Mucosa of gallbladder (tissue), 1 donor: ENCODE data around the gene ROCK2. TPM values are rescaled to one million over a fixed set of nuclear protein-coding genes. Genes with fewer than 3 reads are reported as not detected.

ENCODE experiments used
- DNase-seq: peaks from one replicate; pipeline ENCODE4 v3.0.0-alpha.2; 2020; ENCODE audit warnings: low spot score
- total RNA-seq: library from RNA; stranded (reverse); gene quantifications from one replicate; pipeline ENCODE4 v1.2.1, GENCODE V29; 2021
- donor health status: DM: no; HTN: no; CAD: no.

Gene ROCK2
- total RNA-seq, 1 donor from 2014 or later, result 42.2 TPM

DNA sequence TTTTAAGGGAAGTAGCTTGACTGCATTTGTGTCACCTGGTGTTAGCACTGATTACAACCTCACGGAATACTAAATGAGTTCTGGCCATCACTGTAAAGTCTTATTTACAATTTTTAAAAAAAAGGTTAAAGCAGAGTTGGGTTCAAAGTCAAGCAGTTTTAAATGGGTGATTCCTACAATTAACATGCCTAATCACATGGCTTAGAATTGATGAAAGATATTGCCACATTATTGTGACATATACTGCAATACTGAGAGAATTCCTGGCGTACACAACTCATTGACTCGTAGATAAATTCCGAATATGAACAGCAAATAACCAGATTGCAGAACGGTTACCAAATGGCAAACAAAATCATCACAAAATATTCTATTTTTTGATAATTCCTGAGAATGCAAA is 34.2 kb downstream of the ROCK2 start:
- DNase-seq, result no peak

DNA sequence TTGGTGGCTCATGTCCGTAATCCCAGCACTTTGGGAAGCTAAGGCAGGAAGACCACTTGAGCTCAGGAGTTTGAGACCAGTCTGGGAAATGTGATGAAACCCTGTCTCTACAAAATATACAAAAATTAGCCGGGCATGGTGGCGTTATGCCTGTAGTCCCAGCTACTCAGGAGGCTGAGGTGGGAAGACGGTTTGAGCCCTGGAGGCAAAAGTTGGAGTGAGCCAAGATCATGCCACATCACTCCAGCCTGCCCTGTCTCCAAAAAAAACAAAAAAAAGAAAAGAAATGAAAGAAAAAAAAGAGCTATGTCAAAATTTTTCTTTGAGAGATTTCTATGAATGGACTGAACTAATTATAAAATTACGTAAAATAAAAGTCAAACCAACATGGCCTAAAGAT is 34.7 kb downstream of the ROCK2 start:
- no peak for DNase-seq

GRCh38 chr2:11307764-11308415 is 36.5 kb downstream of the ROCK2 start:
- no peak for DNase-seq

- no peak for DNase-seq
These were observed 38.5 kb downstream of the ROCK2 start for GRCh38 chr2:11305958-11306357.

GRCh38 chr2:11305338-11305737 is 39.1 kb downstream of the ROCK2 start:
- DNase-seq, result no peak

GRCh38 chr2:11304476-11304875 is 40.0 kb downstream of the ROCK2 start:
- DNase-seq, result no peak

GRCh38 chr2:11303290-11304013 is 41.0 kb downstream of the ROCK2 start:
- no peak for DNase-seq

DNA sequence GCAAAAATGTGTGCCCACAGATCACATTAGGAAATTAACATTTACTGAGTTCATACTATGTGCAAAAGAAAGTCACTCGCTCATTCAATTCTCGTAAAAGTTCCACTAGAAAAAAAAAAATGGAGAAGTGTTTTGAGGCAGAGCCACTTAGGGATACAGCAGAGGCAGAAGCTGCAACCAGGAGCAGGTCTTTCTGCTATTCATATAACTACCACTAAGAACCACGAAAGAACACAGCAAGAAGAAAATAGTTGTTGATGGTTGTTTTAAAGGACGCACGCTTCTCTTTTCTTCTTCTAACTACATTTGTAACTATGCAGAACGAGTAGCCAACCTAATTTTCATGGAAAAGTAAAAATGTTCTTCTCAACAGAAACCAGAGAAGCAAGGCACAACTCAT is 45.0 kb downstream of the ROCK2 start:
- no peak for DNase-seq

GRCh38 chr2:11298592-11298991 is 45.8 kb downstream of the ROCK2 start:
- DNase-seq, result no peak

DNA sequence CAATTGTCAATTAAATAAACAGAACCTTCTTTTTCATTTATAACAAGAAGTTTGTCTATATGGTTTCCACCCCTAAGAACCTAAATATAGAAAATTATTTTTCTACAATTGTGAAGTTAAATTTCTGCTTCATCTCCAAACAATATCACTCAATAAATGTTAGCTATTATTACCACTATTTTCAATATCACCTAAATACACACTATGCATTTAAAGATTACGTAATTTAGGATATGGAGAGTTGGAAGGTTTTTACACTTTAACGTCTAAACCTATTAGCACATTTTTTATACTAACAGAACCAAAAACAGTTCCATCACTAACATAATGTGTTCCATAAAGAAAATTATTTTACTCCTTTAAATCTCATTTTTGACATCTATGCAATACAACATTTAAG is 48.0 kb downstream of the ROCK2 start:
- no peak for DNase-seq

DNA sequence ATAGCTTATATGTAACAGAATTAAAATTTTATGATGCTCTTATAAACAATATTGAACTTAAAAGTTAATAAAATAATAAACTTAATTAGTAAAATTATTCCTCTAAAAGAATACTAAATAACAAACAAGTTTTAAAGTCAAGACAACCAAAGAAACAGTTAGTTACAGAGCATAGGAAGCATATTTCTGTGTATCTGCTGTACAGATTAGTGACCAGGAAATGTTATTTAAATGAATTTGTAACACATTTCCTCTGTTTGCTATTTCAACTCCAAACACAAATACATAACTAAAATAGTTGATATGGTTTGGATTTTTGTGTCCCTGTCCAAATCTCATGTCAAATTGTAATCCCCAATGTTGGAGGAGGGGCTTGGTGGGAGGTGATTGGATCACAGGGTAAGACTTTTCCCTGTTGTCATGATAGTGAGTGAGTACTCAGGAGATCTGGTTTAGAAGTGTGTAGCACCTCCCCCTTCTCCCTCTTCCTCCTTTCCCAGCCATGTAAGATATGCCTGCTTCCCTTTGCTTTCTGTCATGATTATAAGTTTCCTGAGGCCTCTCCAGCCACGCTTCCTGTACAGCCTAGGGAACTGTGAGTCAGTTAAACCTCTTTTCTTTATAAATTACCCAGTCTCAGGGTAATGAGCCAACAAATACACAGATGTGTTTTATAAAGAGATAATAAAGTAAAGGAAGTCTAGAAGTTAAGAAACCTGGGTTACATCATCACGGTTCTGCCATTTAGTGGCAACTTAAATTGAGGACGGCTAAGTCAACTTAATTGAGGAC is 51.8 kb downstream of the ROCK2 start:
- DNase-seq, result no peak

DNA sequence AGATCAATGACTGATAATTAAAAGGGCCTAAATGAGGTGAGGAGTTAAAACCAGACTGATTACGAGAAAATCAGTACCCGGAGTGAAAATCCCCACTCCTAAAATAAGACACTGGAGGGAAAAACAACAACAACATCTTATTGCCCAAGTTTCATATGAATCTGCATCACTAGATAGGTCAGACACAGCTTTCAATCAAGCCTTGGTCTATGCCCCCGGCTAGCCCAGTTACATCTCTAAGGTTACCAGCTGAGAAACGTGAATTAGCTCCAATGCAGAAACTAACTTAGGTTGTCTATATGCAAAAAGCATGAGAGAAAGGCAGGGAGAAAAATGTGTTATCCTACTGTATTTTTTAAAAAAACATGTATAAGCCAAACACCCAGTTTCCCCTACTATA is 53.7 kb downstream of the ROCK2 start:
- no peak for DNase-seq

DNA sequence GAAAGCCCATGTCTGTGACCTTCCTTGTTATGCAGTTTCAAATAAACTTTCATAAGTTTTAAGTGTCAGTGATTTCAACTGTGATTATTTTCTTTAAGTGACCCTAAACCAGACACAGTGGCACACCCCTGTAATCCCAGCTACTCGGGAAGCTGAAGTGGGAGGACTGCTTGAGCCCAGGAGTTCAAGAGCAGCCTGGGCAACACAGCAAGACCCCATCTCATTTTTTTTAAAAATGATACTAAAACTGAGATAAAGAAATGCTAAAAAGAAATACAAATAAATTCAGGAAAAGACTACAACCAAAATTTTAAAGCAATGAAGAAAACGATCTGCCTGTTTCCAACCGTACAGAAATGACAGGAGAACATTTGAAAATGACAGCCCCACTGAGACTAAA is 54.2 kb downstream of the ROCK2 start:
- no peak for DNase-seq

DNA sequence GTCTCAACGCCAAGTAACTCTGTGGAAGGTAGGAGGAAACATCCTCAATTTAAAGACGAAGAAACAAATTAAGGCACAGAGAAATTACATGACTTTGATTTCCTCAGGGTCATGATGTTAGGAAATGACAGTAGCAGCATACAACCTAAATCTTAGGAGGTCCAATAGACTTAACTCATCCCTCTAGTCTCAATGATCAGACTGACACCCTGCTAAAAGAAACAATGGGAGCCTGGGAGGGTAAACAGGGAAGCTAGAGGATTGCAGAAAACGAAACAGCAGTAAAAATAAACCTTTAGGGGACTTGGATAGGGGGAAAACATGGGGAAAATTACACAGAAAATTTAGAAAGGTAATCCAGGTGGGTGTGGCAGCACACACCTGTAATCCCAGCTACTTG is 56.0 kb downstream of the ROCK2 start:
- DNase-seq, result no peak

DNA sequence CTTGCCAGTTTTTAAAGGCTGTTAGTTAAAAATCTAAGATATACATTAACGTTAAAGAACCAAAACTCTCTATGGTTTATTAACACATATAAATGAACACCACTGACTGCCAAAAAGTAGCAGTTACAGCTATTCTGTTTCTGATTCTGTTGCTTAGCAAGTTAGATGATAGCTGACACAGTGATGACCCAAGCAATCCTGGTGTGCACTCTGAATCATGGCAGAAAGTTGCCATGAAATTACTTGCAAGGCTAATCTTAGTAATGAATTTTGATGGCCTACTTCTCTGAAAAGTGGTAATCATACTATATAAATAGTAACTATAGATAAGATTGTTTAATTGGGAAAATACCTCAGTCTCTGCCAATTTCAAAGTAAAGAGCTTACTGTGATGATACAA is 57.7 kb downstream of the ROCK2 start:
- no peak for DNase-seq

- DNase-seq, result no peak
These were observed 58.1 kb downstream of the ROCK2 start for GRCh38 chr2:11286323-11286722.

- DNase-seq, result no peak
These were observed 58.9 kb downstream of the ROCK2 start for GRCh38 chr2:11285499-11285898.

- no peak for DNase-seq
These were observed 63.2 kb downstream of the ROCK2 start for GRCh38 chr2:11281186-11281585.

DNA sequence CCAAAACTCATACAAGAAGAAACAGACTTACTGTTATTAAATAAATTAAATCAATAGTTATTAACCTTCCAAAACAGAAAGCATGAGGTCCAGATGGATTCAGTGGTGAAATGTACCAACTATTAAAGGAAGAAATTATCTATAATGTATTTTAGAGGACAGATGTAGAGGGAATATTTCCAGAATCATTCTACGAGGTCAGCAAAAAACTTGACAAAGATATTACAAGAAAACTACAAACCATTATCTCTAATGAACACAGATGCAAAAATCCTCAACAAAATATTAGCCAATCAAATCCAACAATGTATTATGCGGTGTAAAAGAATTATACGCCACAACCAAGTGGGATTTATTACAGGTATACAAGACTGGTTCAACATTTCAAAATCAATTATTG is 63.7 kb downstream of the ROCK2 start:
- no peak for DNase-seq

DNA sequence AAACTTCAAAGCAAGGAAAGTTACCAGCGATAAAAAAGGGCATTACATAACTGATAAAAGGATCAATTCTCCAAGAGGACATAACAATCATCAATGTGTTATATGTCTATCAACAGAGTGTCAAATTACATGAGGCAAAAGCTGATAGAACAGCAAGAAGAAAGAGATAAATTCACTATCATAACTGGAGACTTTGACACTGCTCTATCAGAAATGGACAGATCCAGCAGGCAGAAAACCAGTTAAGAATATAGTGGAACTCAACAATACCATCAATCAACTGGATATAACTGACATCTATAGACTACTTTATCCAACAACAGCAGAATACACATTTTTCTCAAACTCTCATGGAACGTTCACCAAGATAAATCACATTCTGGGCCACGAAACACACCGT is 65.0 kb downstream of the ROCK2 start:
- DNase-seq, result no peak

DNA sequence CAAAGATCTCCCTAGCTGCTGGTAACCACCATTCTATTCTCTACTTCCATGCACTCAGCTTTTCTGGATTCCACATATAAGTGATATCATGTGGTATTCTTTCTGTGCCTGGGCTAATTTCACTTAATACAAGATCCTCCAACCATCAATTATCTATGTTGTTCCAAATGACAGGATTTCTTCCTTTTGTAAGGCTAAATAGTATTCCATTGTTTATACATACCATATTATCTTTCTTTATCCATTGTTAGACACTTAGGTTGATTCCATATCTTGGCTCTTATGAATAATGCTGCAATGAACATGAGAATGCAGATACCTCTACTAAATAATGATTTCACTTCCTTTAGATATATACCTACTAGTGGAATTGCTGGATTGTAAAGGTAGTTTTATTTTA is 66.2 kb downstream of the ROCK2 start:
- no peak for DNase-seq

GRCh38 chr2:11275910-11276309 is 68.5 kb downstream of the ROCK2 start:
- no peak for DNase-seq

DNA sequence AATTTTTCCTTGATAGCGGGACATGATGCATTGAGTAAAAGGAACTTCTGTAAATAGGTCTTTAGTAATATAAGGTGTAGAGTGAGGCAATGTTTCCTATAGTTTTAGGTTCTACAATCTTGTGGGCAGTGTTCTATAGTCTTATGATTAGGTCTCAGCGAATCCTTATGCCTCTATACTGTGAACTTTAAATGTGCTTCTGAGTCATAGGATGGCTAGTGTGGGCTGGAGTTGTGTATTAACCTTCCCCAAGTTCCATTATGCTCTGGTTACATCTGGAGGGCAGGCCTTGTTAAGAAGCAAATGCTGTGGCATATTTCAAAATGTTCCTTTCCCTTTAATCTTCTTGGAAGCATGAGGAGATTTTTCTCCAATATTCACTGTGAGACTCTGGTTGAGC is 73.5 kb downstream of the ROCK2 start:
- DNase-seq, result no peak
